ENCODE results near the gene HIP1.
"Not testable (repeated sequence)": the region's sequence is repeated elsewhere in the genome, so short reads cannot be mapped to it uniquely, and the experiment has no call there.

HIP1 gene

GRCh38 chr7:75688200-75689136, 50.3 kb downstream of the HIP1 start:
- TF ChIP-seq ZFX (IDR thresholded peaks at IDR 0.05; ENCODE audit: borderline replicate concordance), result no peak
- no peak for TF ChIP-seq CTCF (IDR thresholded peaks at IDR 0.05)
- H3K27ac ChIP-seq, result peak overlapping the region; percentile 29

- TF ChIP-seq CTCF (IDR thresholded peaks at IDR 0.05) (peak; percentile 12; the same call in 1 of the 2 replicates), ZFX (IDR thresholded peaks at IDR 0.05; ENCODE audit: borderline replicate concordance) (no peak)
Measured at GRCh38 chr7:75687246-75688088, 51.3 kb downstream of the HIP1 start.

GRCh38 chr7:75686551-75686950, 52.2 kb downstream of the HIP1 start:
- TF ChIP-seq CTCF (IDR thresholded peaks at IDR 0.05) (no peak), ZFX (IDR thresholded peaks at IDR 0.05; ENCODE audit: borderline replicate concordance) (no peak)
- H3K27ac ChIP-seq, result no peak overlapping the region

More at GRCh38 chr7:75687246-75688088, 51.3 kb downstream of the HIP1 start:
- peak overlapping the region; percentile 29 for H3K27ac ChIP-seq

GRCh38 chr7:75682052-75682451, 56.7 kb downstream of the HIP1 start:
- H3K27ac ChIP-seq, result not testable (repeated sequence)

- no peak overlapping the region for H3K27ac ChIP-seq
- TF ChIP-seq CTCF (IDR thresholded peaks at IDR 0.05), result no peak
- no peak for TF ChIP-seq ZFX (IDR thresholded peaks at IDR 0.05; ENCODE audit: borderline replicate concordance)
Measured at GRCh38 chr7:75679060-75679459, 59.7 kb downstream of the HIP1 start.

GRCh38 chr7:75669579-75669978, 69.2 kb downstream of the HIP1 start:
- H3K27ac ChIP-seq, result no peak overlapping the region
- no peak for TF ChIP-seq ZFX (IDR thresholded peaks at IDR 0.05; ENCODE audit: borderline replicate concordance)
- TF ChIP-seq CTCF (IDR thresholded peaks at IDR 0.05), result no peak

GRCh38 chr7:75667938-75668337, 70.8 kb downstream of the HIP1 start:
- no peak overlapping the region for H3K27ac ChIP-seq
- TF ChIP-seq ZFX (IDR thresholded peaks at IDR 0.05; ENCODE audit: borderline replicate concordance) (no peak), CTCF (IDR thresholded peaks at IDR 0.05) (no peak)
